NCI-H748 treated with DMSO at 0.1 percent for 48 hours (cell line): Measurements from ENCODE around the gene CYTH1.
"Not testable (repeated sequence)": the region's sequence is repeated elsewhere in the genome, so short reads cannot be mapped to it uniquely, and the experiment has no call there.

Experiments
- DNase-seq: peaks from one replicate; lab custom pipeline; 2025; lab: John Stamatoyannopoulos, UW

CYTH1 gene

DNA sequence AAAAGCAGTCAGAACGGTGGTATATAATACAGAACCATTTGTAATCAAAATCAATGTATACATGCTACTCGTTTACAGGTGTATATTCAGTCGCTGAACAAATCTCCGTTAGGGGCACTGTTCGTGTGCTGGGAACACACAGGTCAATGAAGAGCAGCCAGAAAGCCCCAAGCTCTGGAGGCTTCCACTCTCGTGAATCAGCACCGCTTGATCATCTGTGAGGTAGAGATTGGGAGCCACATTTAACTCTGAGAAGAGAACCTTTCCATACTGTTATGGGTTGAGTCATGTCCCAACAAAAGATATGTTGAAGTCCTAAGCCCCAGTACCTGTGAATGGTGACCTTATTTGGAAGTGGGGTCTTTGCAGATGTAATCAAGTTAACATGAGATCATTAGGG is 5.4 kb upstream of the CYTH1 start:
- no peak for DNase-seq

GRCh38 chr17:78785663-78786057 is 3.6 kb upstream of the CYTH1 start:
- DNase-seq = no peak

- no peak for DNase-seq
These were observed 3.1 kb upstream of the CYTH1 start for GRCh38 chr17:78785011-78785662.

DNA sequence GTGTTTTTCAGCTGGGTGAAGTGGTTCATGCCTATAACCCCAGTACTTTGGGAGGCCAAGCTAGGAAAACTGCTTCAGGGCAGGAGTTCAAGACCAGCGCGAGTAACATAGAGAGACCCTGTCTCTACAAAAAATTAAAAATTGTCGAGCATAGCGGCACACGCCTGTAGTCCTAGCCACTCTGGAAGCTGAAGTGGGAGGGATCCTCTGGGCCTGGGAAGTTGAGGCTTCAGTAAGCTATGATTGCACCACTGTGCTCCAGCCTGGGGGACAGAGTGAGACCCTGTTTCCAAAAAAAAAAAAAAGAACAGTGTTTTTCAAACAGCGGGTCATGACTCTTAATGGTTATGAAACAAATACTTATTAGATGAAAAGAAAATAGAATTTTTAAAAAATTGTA is 2.3 kb upstream of the CYTH1 start:
- no peak for DNase-seq

DNA sequence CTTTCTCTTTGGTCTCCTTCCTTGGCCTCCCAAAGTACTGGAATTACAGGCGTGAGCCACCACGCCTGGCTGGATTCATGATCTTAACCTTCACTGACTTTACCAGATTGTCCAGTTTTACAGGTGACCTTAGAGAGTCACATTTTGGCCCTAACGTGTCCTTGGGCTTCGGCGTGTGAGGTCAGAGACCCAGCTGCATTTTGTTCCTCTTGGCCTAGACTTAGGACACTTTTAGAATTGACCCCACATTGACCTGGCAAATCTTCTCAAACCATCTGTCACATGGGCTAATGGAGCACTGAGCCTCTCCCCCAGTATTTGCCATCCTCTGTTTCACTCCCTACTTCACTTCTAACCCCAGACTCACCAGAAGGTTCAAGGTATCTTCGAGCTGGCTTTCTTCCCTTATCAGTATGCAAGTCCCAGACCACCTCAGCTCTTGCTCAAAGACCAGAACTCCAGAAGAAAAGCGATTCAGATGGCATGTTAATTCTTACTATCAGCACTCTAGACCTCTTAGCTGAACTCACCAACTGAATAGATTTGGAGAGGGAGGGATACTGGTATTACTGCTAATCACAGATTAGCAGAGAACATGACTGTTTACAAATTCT is 1.7 kb upstream of the CYTH1 start:
- DNase-seq = no peak

DNA sequence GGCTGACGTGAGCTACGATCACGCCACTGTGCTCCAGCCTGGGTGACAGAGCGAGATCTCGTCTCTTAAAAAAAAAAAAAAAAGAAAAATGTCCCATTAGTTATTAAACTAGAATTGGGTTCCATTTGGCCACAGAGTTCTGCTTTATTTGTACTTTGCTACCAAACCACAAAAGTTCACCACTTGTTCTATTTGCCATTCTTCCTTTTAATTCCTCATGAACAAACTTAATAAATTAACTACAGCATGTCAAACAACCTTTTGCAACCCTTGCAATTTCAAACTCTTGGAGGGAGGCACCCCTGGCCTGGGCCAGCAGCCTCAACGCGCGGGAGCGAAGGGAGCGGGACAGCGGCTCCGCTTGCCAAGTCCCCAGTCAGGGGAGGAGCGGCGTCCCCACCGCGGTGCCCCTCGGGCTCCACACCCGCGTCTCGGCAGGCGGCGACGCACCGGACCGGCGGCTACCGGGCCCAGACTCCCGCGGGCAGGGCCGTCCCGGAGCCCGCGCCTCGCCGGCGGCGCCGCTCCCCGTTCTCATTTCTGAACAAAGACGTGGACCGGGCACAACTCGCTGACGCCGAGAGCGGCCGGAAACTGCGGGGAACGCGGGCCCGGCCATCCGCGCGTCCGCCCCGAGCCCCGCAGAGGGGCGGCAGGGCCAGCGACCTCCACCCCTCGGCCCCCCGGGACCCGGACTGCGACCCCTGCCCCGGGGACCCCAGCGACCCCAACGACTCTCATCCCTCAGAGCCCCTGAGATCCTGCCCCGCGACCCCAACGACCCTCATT is 775 bp downstream of the CYTH1 start:
- no peak for DNase-seq

- no peak for DNase-seq
These were observed 1.7 kb downstream of the CYTH1 start for GRCh38 chr17:78780335-78780734.

- no peak for DNase-seq
These were observed 2.2 kb downstream of the CYTH1 start for GRCh38 chr17:78779850-78780249.

DNA sequence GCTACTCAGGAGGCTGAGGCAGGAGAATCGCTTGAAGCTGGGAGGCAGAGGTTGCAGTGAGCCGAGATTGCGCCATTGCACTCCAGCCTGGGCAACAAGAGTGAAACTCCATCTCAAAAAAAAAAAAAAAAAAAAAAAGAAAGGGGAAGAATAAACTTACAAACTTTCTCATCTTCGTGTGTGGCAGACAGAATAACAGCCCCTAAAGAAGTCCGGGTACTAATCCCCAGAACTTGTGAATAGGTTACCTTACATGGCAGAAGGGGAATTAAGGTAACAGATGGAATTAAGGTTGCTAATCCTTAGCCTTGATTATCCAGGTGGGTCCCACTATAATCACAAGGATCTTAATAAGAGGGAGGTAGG is 2.8 kb downstream of the CYTH1 start:
- not testable (repeated sequence) for DNase-seq

- no peak for DNase-seq
These were observed 4.2 kb downstream of the CYTH1 start for GRCh38 chr17:78777881-78778280.

DNA sequence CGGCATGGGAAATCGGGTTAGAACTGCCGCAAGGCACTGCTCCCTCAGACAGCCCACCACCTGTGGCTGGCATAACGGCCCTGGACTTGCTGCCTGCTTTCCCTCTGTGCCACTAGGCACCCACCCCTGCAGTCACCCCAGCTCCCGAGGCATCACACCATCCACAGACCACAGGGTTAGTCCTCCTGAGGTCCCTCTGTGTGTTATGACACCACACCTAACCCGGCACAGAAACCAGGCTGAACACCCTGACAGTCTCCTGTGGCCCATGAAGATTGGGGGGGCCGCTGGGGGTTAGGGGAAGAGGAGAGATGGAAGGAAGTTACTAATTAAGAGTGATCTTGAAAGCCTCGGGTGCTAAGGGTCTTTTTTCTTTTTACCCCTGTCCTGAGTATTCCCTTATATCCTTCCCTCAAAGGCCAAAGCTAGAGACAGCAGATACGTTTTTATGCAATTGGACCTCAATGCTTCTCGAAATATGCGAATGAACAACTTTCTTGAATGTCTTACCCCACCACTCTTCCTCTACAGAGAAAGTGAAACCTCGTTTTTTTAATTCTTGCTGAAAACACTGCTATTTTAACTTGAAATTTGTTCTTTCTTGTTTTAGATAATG is 7.0 kb downstream of the CYTH1 start:
- no peak for DNase-seq

DNA sequence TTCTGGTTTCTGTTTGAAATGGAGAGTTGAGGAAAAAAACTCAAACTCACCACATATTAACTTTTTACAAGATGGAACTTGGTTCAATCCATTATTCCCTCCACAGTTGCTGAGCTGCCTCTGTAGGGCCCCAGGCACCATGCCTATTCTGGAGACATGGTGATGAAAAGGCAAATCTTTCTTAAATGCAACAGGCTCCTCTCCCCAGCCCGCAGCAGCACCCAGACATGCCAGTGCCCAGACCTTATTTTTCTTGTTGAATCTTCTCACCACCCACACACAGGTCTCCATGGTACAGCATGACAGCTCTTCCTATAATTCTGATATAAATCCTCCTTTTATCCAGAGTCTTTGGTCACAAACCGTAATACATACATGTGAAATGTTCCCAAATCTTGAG is 7.6 kb downstream of the CYTH1 start:
- DNase-seq = no peak

- no peak for DNase-seq
These were observed 10.2 kb downstream of the CYTH1 start for GRCh38 chr17:78771758-78772382.

GRCh38 chr17:78769196-78769773 is 12.8 kb downstream of the CYTH1 start:
- no peak for DNase-seq

- no peak for DNase-seq
These were observed 14.3 kb downstream of the CYTH1 start for GRCh38 chr17:78767806-78768205.

- DNase-seq = no peak
These were observed 15.3 kb downstream of the CYTH1 start for GRCh38 chr17:78766743-78767294.

DNA sequence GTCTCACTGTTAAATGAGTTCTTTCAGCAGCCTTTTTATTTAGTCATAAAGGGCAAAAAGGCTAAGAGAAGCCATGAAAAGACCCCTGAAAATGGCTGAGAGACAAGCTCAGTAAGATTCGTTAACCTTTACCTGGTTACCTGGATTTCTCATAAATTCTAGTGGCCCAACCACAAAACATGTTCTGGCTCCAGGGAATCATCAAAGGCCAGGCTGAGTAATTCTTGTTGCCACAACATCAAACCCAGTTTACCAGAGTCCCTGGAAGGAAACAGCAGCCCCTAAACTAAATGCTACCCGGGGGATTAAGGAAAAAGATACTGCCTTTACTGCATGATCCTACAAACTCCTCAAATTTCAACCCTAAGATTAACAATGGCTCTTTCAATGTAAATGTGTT is 15.8 kb downstream of the CYTH1 start:
- no peak for DNase-seq

DNA sequence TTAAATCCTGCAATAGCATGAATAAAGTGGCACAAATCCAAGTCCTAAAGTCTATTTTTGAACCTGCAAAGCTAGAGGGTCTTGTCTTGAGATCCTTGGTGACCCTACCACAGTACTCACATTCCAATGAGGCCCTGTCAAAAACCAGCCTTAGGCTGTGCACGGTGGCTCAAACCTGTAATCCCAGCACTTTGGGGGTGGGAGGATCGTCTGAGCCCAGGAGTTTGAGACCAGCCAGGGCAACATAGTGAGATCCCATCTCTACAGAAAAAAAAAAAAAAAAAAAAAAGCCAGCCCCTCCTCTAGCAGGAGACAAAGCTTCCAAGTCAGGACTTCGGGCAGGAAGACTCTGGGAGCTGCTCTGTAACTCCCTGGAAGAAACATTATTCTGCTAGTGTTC is 16.3 kb downstream of the CYTH1 start:
- no peak for DNase-seq

- no peak for DNase-seq
These were observed 17.2 kb downstream of the CYTH1 start for GRCh38 chr17:78764871-78765270.

DNA sequence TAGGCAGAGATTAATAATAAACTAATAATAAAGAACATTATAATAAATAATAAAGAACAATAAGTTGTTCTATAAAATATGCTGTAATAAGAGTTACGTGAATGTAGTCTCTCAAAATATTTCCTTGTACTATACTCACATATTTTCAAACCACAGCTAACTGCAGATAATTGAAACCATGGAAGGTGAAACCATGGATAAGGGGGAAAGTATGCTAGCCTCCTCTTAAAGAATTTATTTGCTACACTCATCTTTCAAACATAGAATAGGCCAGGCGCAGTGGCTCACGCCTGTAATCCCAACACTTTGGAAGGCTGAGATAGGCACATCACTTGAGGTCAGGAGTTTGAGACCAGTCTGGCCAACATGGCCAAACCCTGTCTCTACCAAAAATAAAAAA is 18.5 kb downstream of the CYTH1 start:
- no peak for DNase-seq

- no peak for DNase-seq
These were observed 20.2 kb downstream of the CYTH1 start for GRCh38 chr17:78761789-78762406.
